GM21825 (cell line): ENCODE results near the gene NOL9.

Experiments used
- ATAC-seq: cut with Tn5 transposase; IDR thresholded peaks from one replicate; pipeline ENCODE4 v1.9.1; 2021; ENCODE audit warnings: mild to moderate bottlenecking, moderate library complexity; ENCODE audit not compliant: unreplicated experiment

Gene NOL9

DNA sequence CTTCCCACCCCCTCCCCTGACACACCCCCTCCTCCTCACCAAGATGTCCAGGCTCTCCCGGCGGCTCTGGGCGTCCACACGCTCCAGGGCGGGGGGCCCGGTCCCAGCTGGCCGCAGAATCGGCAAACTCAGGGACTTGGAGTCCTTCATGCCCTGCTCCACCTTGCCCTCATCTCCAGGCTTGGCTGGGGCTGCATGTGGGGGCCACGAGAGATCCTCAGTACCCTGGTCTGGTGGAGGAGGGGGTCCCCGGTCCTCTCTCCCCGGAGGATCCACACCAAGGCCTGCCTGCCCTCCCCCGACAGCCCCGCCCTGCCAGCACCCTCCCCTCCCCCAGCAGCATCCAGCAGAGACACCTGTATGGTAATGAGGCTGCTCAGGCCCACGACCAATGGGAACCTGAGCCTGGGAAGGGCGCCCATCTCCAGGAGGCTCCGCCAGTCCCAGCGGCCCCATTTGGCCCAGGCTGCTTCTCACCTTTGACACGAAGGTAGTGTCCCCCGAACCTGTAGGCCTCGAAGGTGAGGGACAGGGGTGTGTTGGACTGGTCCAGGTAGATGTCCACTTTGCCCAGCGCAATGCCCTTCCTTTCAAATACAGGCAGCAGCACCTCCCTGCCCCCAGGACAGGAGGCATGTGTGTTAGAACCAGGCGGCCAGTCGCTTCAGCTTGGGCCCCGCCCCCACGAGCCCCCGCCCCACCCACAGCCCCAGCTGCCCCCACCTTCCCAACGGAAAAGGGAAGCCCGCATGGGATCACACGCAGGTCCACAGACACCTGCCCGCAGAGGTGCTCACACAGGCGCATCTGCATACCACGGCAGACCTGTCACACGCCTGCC is 80.1 kb downstream of the NOL9 start:
- ATAC-seq: no peak

DNA sequence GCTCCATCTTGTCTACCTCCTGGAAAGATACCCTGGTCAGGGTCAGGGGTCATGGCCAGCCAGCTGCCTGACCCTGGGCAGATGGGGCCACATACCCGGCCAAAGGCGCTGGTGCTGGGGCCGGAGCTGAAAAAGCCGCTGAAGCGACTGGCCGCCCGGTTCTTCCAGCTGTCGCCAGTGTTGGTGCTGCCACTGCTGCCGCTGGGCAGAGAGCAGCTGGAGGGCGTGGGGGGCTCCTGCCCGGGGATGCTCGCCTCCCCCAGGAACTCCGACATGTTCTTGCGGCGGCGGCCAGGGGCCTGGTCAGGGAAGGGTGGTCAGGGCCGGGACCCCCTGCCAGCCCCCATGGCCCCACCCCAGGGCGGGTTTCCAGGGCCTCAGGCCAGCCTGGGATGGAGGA is 81.2 kb downstream of the NOL9 start:
- ATAC-seq: no peak

DNA sequence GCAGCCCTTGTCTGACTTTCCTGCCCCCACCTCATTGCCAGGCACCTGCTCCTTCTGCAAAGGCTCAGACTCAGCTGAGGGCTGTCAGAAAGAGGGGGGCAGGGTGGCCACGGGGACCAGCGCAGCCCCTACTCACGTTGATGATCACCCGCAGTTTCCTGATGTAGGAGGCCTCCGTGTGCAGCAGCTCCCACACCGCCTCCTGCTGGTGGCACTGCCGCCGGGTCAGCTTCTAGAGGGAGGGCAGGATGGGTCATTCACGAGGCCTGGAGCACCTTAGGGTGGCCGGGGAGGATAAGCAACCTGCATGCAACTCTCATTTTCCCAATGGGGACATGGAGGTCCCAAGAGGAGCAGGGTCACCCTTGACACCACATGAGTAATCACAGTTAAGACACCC is 81.9 kb downstream of the NOL9 start:
- no peak for ATAC-seq

DNA sequence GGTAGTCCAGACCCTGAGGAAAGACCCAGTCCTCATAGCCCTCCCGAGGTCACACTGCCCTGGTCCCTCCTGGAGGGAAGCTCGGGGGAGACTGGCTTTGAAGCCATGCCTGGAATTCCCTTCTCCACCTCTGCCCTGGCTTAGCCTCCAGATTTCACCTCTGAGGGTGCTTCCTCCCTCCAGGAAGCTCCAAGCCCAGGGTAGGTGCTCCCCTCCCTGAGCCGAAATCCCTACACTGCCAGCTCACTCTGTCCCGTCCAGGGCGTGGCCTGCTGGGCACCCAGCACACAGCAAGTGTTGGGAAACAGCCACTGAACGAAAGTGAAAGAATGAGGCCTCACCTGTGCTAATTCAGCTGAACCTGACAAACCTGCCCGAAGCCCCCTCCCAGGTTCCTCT is 82.3 kb downstream of the NOL9 start:
- ATAC-seq: no peak
